ENCODE data around the gene COG5. TPM values are rescaled to one million over a fixed set of nuclear protein-coding genes. Genes with fewer than 3 reads are reported as not detected.

Gene COG5
- total and polyA plus RNA-seq, 2 experiments from 2014 or later = 15.4 to 36.5 TPM

DNA sequence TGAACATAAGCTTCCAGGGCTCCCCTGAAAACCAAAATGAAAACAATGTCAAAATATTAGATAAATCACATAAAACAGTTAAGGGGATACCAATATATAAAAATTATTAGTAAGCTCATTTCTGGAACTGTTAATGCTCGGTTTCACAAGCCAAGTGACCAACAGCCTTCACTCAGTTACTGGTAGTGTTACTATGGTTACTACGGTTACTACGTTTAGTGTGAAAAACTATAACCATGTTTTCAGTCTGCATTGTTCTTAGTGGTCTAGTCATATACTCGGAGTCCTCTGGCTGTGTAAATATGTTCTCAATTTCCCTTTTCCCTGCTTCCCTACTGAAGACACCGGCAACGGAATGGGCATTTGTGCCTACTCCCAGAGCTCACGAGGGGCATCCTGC is 360.1 kb downstream of the COG5 start:
- Histone ChIP-seq H3K79me2 (replicated peaks; ENCODE audit: insufficient read depth) (no peaks in the 10 kb centered on the region), H3K9me2 (ENCODE audit: insufficient read depth) (no peaks in the 10 kb centered on the region), H3K27ac (ENCODE audit: low read depth) (no peak overlapping the region), H3K27me3 (ENCODE audit: insufficient read depth) (no peaks in the 10 kb centered on the region), H3K4me3 (no peak overlapping the region), H3F3A (replicated peaks; ENCODE audit: low read depth) (no peaks in the 10 kb centered on the region), H2AFZ (no peak overlapping the region), H4K20me1 (replicated peaks; ENCODE audit: insufficient read depth) (no peaks in the 10 kb centered on the region; the same call in none of the 2 replicates), H3K4me1 (ENCODE audit: insufficient read depth) (no peaks in the 10 kb centered on the region), H3K4me2 (no peak overlapping the region), H3K36me3 (ENCODE audit: insufficient read depth) (no peaks in the 10 kb centered on the region)
- H3K36me3 Mint-ChIP-seq (ENCODE audit: low read depth) = peaks cover 25% of the 10 kb centered on the region
- 0 out of 3 replicates have a peak, but pooled peaks cover 3% of the 10 kb centered on the region for H3K4me1 Mint-ChIP-seq
- no peak overlapping the region for H3K4me3 Mint-ChIP-seq
- no peaks in the 10 kb centered on the region for H3K9me3 Mint-ChIP-seq
- DNase-seq (ENCODE audit: low spot score) (no peak), ATAC-seq (no peak)
- H3K27me3 Mint-ChIP-seq (ENCODE audit: insufficient read depth, low read depth, poor library complexity) = peaks cover 5% of the 10 kb centered on the region
- H3K27ac Mint-ChIP-seq = no peak overlapping the region
- TF ChIP-seq, protein P1, sequence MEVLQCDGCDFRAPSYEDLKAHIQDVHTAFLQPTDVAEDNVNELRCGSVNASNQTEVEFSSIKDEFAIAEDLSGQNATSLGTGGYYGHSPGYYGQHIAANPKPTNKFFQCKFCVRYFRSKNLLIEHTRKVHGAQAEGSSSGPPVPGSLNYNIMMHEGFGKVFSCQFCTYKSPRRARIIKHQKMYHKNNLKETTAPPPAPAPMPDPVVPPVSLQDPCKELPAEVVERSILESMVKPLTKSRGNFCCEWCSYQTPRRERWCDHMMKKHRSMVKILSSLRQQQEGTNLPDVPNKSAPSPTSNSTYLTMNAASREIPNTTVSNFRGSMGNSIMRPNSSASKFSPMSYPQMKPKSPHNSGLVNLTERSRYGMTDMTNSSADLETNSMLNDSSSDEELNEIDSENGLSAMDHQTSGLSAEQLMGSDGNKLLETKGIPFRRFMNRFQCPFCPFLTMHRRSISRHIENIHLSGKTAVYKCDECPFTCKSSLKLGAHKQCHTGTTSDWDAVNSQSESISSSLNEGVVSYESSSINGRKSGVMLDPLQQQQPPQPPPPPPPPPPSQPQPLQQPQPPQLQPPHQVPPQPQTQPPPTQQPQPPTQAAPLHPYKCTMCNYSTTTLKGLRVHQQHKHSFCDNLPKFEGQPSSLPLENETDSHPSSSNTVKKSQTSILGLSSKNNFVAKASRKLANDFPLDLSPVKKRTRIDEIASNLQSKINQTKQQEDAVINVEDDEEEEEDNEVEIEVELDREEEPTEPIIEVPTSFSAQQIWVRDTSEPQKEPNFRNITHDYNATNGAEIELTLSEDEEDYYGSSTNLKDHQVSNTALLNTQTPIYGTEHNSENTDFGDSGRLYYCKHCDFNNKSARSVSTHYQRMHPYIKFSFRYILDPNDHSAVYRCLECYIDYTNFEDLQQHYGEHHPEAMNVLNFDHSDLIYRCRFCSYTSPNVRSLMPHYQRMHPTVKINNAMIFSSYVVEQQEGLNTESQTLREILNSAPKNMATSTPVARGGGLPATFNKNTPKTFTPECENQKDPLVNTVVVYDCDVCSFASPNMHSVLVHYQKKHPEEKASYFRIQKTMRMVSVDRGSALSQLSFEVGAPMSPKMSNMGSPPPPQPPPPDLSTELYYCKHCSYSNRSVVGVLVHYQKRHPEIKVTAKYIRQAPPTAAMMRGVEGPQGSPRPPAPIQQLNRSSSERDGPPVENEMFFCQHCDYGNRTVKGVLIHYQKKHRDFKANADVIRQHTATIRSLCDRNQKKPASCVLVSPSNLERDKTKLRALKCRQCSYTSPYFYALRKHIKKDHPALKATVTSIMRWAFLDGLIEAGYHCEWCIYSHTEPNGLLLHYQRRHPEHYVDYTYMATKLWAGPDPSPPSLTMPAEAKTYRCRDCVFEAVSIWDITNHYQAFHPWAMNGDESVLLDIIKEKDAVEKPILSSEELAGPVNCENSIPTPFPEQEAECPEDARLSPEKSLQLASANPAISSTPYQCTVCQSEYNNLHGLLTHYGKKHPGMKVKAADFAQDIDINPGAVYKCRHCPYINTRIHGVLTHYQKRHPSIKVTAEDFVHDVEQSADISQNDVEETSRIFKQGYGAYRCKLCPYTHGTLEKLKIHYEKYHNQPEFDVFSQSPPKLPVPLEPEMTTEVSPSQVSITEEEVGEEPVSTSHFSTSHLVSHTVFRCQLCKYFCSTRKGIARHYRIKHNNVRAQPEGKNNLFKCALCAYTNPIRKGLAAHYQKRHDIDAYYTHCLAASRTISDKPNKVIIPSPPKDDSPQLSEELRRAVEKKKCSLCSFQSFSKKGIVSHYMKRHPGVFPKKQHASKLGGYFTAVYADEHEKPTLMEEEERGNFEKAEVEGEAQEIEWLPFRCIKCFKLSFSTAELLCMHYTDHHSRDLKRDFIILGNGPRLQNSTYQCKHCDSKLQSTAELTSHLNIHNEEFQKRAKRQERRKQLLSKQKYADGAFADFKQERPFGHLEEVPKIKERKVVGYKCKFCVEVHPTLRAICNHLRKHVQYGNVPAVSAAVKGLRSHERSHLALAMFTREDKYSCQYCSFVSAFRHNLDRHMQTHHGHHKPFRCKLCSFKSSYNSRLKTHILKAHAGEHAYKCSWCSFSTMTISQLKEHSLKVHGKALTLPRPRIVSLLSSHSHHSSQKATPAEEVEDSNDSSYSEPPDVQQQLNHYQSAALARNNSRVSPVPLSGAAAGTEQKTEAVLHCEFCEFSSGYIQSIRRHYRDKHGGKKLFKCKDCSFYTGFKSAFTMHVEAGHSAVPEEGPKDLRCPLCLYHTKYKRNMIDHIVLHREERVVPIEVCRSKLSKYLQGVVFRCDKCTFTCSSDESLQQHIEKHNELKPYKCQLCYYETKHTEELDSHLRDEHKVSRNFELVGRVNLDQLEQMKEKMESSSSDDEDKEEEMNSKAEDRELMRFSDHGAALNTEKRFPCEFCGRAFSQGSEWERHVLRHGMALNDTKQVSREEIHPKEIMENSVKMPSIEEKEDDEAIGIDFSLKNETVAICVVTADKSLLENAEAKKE (CRISPR knock-in tag; IDR thresholded peaks at IDR 0.05) = no peak
- TF ChIP-seq STAT1 (IDR thresholded peaks at IDR 0.05; ENCODE audit: unreplicated experiment) (no peak), POLR2AphosphoS5 (IDR thresholded peaks at IDR 0.05; ENCODE audit: low read depth) (no peak), JUNB (IDR thresholded peaks at IDR 0.05; ENCODE audit: unreplicated experiment) (no peak)
- TF ChIP-seq, protein P2, sequence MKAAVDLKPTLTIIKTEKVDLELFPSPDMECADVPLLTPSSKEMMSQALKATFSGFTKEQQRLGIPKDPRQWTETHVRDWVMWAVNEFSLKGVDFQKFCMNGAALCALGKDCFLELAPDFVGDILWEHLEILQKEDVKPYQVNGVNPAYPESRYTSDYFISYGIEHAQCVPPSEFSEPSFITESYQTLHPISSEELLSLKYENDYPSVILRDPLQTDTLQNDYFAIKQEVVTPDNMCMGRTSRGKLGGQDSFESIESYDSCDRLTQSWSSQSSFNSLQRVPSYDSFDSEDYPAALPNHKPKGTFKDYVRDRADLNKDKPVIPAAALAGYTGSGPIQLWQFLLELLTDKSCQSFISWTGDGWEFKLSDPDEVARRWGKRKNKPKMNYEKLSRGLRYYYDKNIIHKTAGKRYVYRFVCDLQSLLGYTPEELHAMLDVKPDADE (IDR thresholded peaks at IDR 0.05) = no peak
- TF ChIP-seq, protein P3, sequence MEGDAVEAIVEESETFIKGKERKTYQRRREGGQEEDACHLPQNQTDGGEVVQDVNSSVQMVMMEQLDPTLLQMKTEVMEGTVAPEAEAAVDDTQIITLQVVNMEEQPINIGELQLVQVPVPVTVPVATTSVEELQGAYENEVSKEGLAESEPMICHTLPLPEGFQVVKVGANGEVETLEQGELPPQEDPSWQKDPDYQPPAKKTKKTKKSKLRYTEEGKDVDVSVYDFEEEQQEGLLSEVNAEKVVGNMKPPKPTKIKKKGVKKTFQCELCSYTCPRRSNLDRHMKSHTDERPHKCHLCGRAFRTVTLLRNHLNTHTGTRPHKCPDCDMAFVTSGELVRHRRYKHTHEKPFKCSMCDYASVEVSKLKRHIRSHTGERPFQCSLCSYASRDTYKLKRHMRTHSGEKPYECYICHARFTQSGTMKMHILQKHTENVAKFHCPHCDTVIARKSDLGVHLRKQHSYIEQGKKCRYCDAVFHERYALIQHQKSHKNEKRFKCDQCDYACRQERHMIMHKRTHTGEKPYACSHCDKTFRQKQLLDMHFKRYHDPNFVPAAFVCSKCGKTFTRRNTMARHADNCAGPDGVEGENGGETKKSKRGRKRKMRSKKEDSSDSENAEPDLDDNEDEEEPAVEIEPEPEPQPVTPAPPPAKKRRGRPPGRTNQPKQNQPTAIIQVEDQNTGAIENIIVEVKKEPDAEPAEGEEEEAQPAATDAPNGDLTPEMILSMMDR (conservative IDR thresholded peaks at IDR 0.05; ENCODE audit: low read depth in 2 of 2) = no peak
